LNCaP clone FGC (cell line): ENCODE results near the gene FITM1.

Source experiments
- DNase-seq: peaks from one replicate; pipeline ENCODE4 v3.0.0-alpha.2; 2011; ENCODE audit warnings: low read depth
- H3K4me3 ChIP-seq: 2 replicates; pipeline ENCODE4 v1.5.1; 2011; ENCODE audit warnings: mild to moderate bottlenecking, low read depth, low read length, control low read depth
- TF ChIP-seq, protein P1 (sequence below): IDR thresholded peaks from 2 replicates; pipeline ENCODE4 v1.5.1; 2012; ENCODE audit warnings: mild to moderate bottlenecking; ENCODE audit not compliant: control insufficient read depth, insufficient read depth; ENCODE audit errors: extremely low read depth

Gene FITM1

DNA sequence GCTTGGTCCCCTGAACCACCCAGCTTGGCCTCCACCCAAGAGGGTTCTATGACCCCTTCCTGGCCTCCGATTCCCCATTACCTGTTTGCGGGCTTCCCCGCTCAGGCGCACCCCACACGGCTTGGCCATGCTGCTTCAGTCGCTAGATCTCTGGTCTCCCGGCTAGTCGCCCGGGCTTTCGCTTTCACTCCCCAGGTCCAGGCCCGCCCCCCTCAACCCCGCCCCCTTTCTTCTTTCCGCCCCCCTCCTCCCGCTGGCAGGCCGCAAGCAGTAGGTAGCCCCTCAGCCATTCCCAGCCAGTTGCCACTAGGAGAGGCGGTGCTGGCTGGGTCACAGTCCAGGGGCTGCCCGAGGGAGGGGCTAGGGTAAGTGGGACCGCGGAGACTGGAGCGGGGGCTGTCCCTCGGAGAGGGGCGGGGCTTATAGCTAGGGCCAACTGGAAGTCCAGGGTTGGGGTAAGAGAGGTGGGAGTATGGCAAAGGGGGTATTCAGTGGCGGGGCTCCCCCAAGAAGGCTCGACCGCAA lies 16.1 kb downstream of the FITM1 start, which contains the start of gene PSME2:
Gene PSME2 (minus strand): TSS at position 158 of the 525 bp plus-strand sequence. CDS start 29 bp downstream, at position 129.
- TF ChIP-seq, protein P1, sequence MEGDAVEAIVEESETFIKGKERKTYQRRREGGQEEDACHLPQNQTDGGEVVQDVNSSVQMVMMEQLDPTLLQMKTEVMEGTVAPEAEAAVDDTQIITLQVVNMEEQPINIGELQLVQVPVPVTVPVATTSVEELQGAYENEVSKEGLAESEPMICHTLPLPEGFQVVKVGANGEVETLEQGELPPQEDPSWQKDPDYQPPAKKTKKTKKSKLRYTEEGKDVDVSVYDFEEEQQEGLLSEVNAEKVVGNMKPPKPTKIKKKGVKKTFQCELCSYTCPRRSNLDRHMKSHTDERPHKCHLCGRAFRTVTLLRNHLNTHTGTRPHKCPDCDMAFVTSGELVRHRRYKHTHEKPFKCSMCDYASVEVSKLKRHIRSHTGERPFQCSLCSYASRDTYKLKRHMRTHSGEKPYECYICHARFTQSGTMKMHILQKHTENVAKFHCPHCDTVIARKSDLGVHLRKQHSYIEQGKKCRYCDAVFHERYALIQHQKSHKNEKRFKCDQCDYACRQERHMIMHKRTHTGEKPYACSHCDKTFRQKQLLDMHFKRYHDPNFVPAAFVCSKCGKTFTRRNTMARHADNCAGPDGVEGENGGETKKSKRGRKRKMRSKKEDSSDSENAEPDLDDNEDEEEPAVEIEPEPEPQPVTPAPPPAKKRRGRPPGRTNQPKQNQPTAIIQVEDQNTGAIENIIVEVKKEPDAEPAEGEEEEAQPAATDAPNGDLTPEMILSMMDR, result no peak
- peak; percentile 88 for DNase-seq
- peak within 1 kb of the TSS; percentile 98 for H3K4me3 ChIP-seq

DNA sequence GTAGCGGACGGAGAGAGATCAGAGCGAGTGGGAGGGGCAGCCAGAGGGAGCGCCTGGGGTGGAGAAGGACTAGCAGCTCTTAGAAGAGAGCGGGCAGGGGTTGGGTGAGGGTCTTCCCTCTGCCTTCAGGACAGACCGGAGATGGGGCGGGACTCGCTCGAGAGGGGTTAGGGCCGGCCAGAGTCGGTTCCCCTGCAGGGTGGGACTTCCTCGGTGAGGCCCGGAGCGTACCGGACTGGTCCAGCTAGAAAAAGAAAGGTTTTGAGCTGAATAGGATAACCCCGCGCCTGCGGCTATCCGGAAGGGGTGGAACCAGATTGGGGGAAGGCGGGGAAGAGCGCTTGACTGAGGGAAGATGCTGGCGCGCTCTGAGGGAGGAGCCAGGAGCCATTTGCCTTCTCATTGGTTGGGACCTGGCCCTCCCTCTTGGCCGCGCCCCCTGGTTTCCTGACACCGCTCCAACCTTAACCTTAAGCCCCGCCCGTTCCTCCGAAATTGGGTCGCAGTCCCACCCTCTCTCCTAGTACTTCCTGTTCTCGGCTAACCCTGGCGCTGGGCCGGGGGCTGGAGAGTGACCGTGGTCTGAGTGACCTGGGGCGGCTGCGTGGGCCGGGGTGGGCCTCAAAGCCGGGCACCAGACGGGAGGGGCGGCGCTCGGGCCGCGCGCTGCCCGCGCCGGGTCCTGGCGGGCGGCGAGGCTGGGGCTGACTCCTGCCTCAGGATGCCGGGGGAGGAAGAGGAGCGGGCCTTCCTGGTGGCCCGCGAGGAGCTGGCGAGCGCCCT lies 16.7 kb downstream of the FITM1 start, which contains the start of gene RNF31:
Gene RNF31 (plus strand): TSS at position 521 of the 783 bp plus-strand sequence. CDS start 201 bp downstream, at position 722.
- H3K4me3 ChIP-seq, result peak within 1 kb of the TSS; percentile 98
- DNase-seq, result peak; percentile 97
- TF ChIP-seq, protein P1, result no peak

DNA sequence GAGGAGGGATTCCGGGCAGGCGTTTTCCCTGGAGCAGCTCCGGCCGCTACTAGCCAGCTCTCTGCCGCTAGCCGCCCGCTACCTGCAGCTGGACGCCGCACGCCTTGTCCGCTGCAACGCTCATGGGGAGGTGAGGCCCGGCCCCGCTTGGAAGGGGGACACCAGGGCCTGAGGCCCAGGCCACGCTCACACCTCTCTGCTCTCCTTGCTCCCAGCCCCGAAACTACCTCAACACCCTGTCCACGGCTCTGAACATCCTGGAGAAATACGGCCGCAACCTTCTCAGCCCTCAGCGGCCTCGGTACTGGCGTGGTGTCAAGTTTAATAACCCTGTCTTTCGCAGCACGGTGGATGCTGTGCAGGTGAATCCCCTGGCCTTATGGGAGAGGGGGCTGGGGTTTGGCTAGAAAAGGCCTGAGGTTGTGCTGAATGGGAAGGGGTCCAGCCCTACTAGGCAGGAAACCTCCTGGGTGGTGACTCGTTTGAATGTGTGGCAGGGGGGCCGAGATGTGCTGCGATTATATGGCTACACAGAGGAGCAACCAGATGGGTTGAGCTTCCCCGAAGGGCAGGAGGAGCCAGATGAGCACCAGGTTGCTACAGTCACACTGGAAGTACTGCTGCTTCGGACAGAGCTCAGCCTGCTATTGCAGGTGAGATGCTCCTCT lies 17.4 kb downstream of the FITM1 start:
- no peak for DNase-seq
- H3K4me3 ChIP-seq, result peak overlapping the region; percentile 98
- TF ChIP-seq, protein P1, result no peak

DNA sequence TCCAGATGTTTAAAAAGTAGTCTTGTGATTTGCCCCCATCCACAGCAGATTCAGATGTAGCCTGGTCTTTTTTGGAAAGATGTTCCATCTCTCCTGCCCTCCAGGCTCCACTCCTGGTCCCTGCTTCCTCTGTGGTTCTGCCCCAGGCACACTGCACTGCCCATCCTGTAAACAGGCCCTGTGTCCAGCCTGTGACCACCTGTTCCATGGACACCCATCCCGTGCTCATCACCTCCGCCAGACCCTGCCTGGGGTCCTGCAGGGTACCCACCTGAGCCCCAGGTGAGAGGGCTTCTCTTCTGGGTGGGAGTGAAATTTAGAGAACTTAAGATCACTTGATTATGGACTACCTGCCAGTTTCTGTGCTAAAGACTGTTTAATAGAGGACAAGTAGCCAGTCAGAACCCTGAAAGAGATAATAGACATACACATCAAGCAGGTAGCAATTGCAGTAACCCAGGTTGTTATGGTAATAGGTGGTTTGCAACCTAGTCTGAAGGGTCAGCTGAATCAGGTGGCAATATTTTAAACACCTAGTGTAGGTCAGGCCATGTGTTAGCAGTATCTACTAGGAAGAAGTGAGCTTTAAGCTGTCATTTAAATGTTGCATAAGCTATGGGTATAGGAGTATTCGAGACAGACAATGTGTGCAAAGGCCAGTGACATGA lies 19.0 kb downstream of the FITM1 start:
- no peak for DNase-seq
- no peak overlapping the region for H3K4me3 ChIP-seq
- TF ChIP-seq, protein P1, result no peak

DNA sequence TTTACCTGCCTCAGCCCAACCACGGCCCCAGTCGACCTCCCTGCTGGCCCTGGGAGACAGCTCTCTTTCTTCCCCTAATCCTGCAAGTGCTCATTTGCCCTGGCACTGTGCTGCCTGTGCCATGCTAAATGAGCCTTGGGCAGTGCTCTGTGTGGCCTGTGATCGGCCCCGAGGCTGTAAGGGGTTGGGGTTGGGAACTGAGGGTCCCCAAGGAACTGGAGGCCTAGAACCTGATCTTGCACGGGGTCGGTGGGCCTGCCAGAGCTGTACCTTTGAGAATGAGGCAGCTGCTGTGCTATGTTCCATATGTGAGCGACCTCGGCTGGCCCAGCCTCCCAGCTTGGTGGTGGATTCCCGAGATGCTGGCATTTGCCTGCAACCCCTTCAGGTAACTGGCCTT lies 19.6 kb downstream of the FITM1 start:
- TF ChIP-seq, protein P1, result no peak
- no peak for DNase-seq
- H3K4me3 ChIP-seq, result no peak overlapping the region

DNA sequence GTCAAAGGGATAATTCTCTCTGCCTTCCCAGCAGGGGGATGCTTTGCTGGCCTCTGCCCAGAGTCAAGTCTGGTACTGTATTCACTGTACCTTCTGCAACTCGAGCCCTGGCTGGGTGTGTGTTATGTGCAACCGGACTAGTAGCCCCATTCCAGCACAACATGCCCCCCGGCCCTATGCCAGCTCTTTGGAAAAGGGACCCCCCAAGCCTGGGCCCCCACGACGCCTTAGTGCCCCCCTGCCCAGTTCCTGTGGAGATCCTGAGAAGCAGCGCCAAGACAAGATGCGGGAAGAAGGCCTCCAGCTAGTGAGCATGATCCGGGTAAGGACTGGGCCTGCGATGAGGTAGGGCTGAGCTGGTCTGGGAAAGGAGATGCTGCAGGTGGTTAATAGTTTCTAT lies 20.1 kb downstream of the FITM1 start:
- H3K4me3 ChIP-seq, result no peak overlapping the region
- DNase-seq, result no peak
- TF ChIP-seq, protein P1, result no peak
